Psoas muscle (tissue), 8 donors: Measurements from ENCODE around the gene MCAT. TPM values are rescaled to one million over a fixed set of nuclear protein-coding genes. Genes with fewer than 3 reads are reported as not detected.

Experiments used
- ATAC-seq, 4 donors: fragments of 200-7000 bp; cut with Tn5 transposase; one replicate each; pipeline ENCODE4 v1.9.1; 2020; ENCODE audit warnings: moderate library complexity in 3 of 4, mild to moderate bottlenecking in 2 of 4
- DNase-seq, 2 donors: peaks; one replicate each; pipeline ENCODE4 v3.0.0-alpha.2; 2020
- H3K27ac ChIP-seq: fragments of 200-600 bp; one replicate; pipeline ENCODE4 v1.8.0; 2022
- H3K27me3 ChIP-seq, 3 donors: fragments of 200-600 bp in 1 of 3; one replicate each; pipeline versions ENCODE4 v1.6.1 to v1.8.0; 2013 to 2022; ENCODE audit warnings: low read length in 2 of 3, mild to moderate bottlenecking in 2 of 3, moderate library complexity in 1 of 3; ENCODE audit not compliant: insufficient read depth in 3 of 3
- H3K36me3 ChIP-seq, 2 donors: fragments of 200-600 bp in 1 of 2; one replicate each; pipeline versions ENCODE4 v1.6.1 to v1.8.0; 2013 to 2022; ENCODE audit warnings: low read depth in 1 of 2, mild to moderate bottlenecking in 1 of 2, moderate library complexity in 1 of 2; ENCODE audit not compliant: insufficient read depth in 1 of 2
- H3K4me1 ChIP-seq: fragments of 200-600 bp; one replicate; pipeline ENCODE4 v1.8.0; 2022
- H3K4me3 ChIP-seq: fragments of 200-600 bp; one replicate; pipeline ENCODE4 v1.8.0; 2022; ENCODE audit warnings: mild to moderate bottlenecking
- H3K9me3 ChIP-seq: fragments of 200-600 bp; one replicate; pipeline ENCODE4 v1.8.0; 2022
- CTCF ChIP-seq: fragments of 200-600 bp; IDR thresholded peaks from one replicate; pipeline ENCODE4 v1.8.0; 2022; ENCODE audit warnings: antibody characterized with exemption
- WGBS, 3 donors: extraction: QIAGEN DNeasy Blood & Tissue Kit; methylation state at CpG; one replicate each; pipeline versions ENCODE4 v1.1.6 to v1.1.7; 2013; 5-methylcytosine and 5-hydroxymethylcytosine counted together
- intact Hi-C, 2 donors: fragments of 100-400 bp; cut with DNase I; formaldehyde crosslinking; loops; one replicate each; pipeline versions ENCODE4 v1.11.0 to v1.14.2; 2022
- polyA plus RNA-seq, 3 donors: library from polyadenylated mRNA; stranded (reverse); fragments of 200-250 nt; gene quantifications; one replicate each; pipeline ENCODE4 v1.2.3, GENCODE V29; 2013
- total RNA-seq, 4 donors: library from RNA; stranded (reverse); fragmentation: NEBNext Ultra II Directional in 2 of 4; extraction: Animal tissue kit (Norgen Biotek cat#: 25700) in 2 of 4; gene quantifications; one replicate each; pipeline versions ENCODE4 v1.2.1 to v1.2.4, GENCODE V29; 2021 to 2023
- donor health status: healthy with polysubstance abuse.
- donor health status: DM: no; HTN: no; CAD: no; lungs with moderate emphysema.
- donor health status: Bipolar disorder and iron deficiency.
- donor health status: healthy.
- donor health status: DM: yes; HTN: yes; CAD: no.
- donor health status: DM: no; HTN: no; CAD: no.
- donor health status: DM: no; HTN: no; CAD: no.
- donor health status: DM: yes; HTN: yes; CAD: no.

The MCAT gene
- total and polyA plus RNA-seq, 7 donors = 14.8 to 33.4 (median 21.7) TPM

- no peak for TF ChIP-seq CTCF
Observed at GRCh38 chr22:43182118-43182517, 38.9 kb upstream of the MCAT start.

GRCh38 chr22:43181321-43182076 lies 38.3 kb upstream of the MCAT start:
- Histone ChIP-seq H3K27me3 (no peaks in the 10 kb centered on the region), H3K36me3 (peaks cover 3 to 53% of the 10 kb centered on the region in 2 donors), H3K4me3 (no peak overlapping the region), H3K4me1 (peaks cover 5% of the 10 kb centered on the region), H3K27ac (no peak overlapping the region), H3K9me3 (no peaks in the 10 kb centered on the region)
- DNase-seq (no peak), ATAC-seq (no peak)
- WGBS, 3 donors = 92 to 93% (median 92%) methylated on average over 12 to 13 of the region's 13 CpGs
- intact Hi-C loops = no loop called here
- no peak for TF ChIP-seq CTCF

More at GRCh38 chr22:43182118-43182517, 38.9 kb upstream of the MCAT start:
- 93 to 95% (median 94%) methylated on average over 10 of the region's 10 CpGs for WGBS, 3 donors
- ATAC-seq = no peak
- intact Hi-C loops = no loop called here
- peaks cover 3 to 47% of the 10 kb centered on the region in 2 donors for H3K36me3 ChIP-seq
- H3K4me3 ChIP-seq = no peak overlapping the region
- H3K27ac ChIP-seq = no peak overlapping the region
- H3K9me3 ChIP-seq = no peaks in the 10 kb centered on the region
- H3K4me1 ChIP-seq = peaks cover 5% of the 10 kb centered on the region
- no peaks in the 10 kb centered on the region for H3K27me3 ChIP-seq
- no peak for DNase-seq

GRCh38 chr22:43180670-43181069 lies 37.5 kb upstream of the MCAT start:
- 92% methylated on average over 14 to 15 of the region's 15 CpGs for WGBS, 3 donors

GRCh38 chr22:43179911-43180195 lies 36.7 kb upstream of the MCAT start:
- intact Hi-C loops = no loop called here
- H3K36me3 ChIP-seq = peaks cover 3 to 69% of the 10 kb centered on the region in 2 donors
- TF ChIP-seq CTCF = no peak
- H3K27me3 ChIP-seq = no peaks in the 10 kb centered on the region
- no peak for ATAC-seq
- no peak overlapping the region for H3K27ac ChIP-seq
- WGBS, 3 donors = 95 to 98% (median 97%) methylated on average over 15 of the region's 15 CpGs
- H3K4me1 ChIP-seq = no peaks in the 10 kb centered on the region
- no peak overlapping the region for H3K4me3 ChIP-seq
- H3K9me3 ChIP-seq = no peaks in the 10 kb centered on the region
- no peak for DNase-seq

More at GRCh38 chr22:43180670-43181069, 37.5 kb upstream of the MCAT start:
- no peak overlapping the region for H3K27ac ChIP-seq
- H3K36me3 ChIP-seq = peaks cover 3 to 61% of the 10 kb centered on the region in 2 donors
- H3K4me3 ChIP-seq = no peak overlapping the region
- DNase-seq = no peak
- H3K4me1 ChIP-seq = peaks cover 4% of the 10 kb centered on the region
- no peak for ATAC-seq
- intact Hi-C loops = no loop called here
- no peak for TF ChIP-seq CTCF
- no peaks in the 10 kb centered on the region for H3K27me3 ChIP-seq
- H3K9me3 ChIP-seq = no peaks in the 10 kb centered on the region
